H9 (cell line): ENCODE data around the gene TSPAN2. TPM values are rescaled to one million over a fixed set of nuclear protein-coding genes. Genes with fewer than 3 reads are reported as not detected.

Source experiments
- DNase-seq: peaks from one replicate; pipeline ENCODE4 v3.0.0-alpha.2; 2017
- H2AFZ ChIP-seq: one replicate; pipeline ENCODE4 v1.6.1; 2013; ENCODE audit warnings: mild to moderate bottlenecking, low read length, control low read depth, moderate library complexity
- H2AK5ac ChIP-seq: 2 replicates; pipeline ENCODE4 v1.6.1; 2013; ENCODE audit warnings: low read length, control low read depth, mixed read lengths; ENCODE audit not compliant: insufficient read length
- H2BK120ac ChIP-seq: one replicate; pipeline ENCODE4 v1.6.1; 2013; ENCODE audit warnings: low read depth, mild to moderate bottlenecking, low read length, control low read depth, inconsistent platforms; ENCODE audit not compliant: poor library complexity, severe bottlenecking
- H2BK12ac ChIP-seq: 2 replicates; pipeline ENCODE4 v1.6.1; 2013; ENCODE audit warnings: low read length, control low read depth, mixed read lengths, low read depth; ENCODE audit not compliant: insufficient read length
- H2BK15ac ChIP-seq: 2 replicates; pipeline ENCODE4 v1.6.1; 2013; ENCODE audit warnings: low read depth, low read length, control low read depth
- H2BK20ac ChIP-seq: one replicate; pipeline ENCODE4 v1.6.1; 2013; ENCODE audit warnings: low read depth, mild to moderate bottlenecking, low read length, control low read depth, inconsistent platforms; ENCODE audit not compliant: poor library complexity, severe bottlenecking
- H2BK5ac ChIP-seq: 2 replicates; pipeline ENCODE4 v1.6.1; 2013; ENCODE audit warnings: low read length, control low read depth, mixed read lengths; ENCODE audit not compliant: insufficient read length
- H3K14ac ChIP-seq: 2 replicates; pipeline ENCODE4 v1.6.1; 2013; ENCODE audit warnings: low read length, control low read depth; ENCODE audit not compliant: insufficient read depth
- H3K18ac ChIP-seq: 2 replicates; pipeline ENCODE4 v1.6.1; 2013; ENCODE audit warnings: low read depth, mild to moderate bottlenecking, mixed read lengths, low read length, control low read depth; ENCODE audit not compliant: insufficient read length
- H3K23ac ChIP-seq: 2 replicates; pipeline ENCODE4 v1.6.1; 2013; ENCODE audit warnings: low read length, control low read depth, mixed read lengths, low read depth; ENCODE audit not compliant: insufficient read length
- H3K23me2 ChIP-seq: 2 replicates; pipeline ENCODE4 v1.6.1; 2013; ENCODE audit warnings: low read depth, mild to moderate bottlenecking, mixed read lengths, low read length, control low read depth; ENCODE audit not compliant: insufficient read length, poor library complexity, severe bottlenecking
- H3K27ac ChIP-seq: 2 replicates; pipeline ENCODE4 v1.5.1; 2013; ENCODE audit warnings: low read length, control low read depth, mixed read lengths, low read depth; ENCODE audit not compliant: insufficient read length
- H3K27me3 ChIP-seq: 2 replicates; pipeline ENCODE4 v1.6.1; 2013; ENCODE audit warnings: low read length, control low read depth, inconsistent platforms; ENCODE audit not compliant: insufficient read depth
- H3K4ac ChIP-seq: 2 replicates; pipeline ENCODE4 v1.6.1; 2013; ENCODE audit warnings: low read depth, mild to moderate bottlenecking, control low read depth, inconsistent platforms, low read length, moderate library complexity
- H3K4me1 ChIP-seq: 2 replicates; pipeline ENCODE4 v1.6.1; 2013; ENCODE audit warnings: low read length, control low read depth, inconsistent platforms; ENCODE audit not compliant: insufficient read depth
- H3K4me2 ChIP-seq: 2 replicates; pipeline ENCODE4 v1.6.1; 2013; ENCODE audit warnings: low read length, control low read depth, mixed read lengths; ENCODE audit not compliant: insufficient read length, insufficient read depth
- H3K56ac ChIP-seq: 2 replicates; pipeline ENCODE4 v1.6.1; 2013; ENCODE audit warnings: low read depth, mild to moderate bottlenecking, mixed read lengths, low read length, control low read depth; ENCODE audit not compliant: insufficient read length
- H3K79me1 ChIP-seq: 2 replicates; pipeline ENCODE4 v1.6.1; 2013; ENCODE audit warnings: low read depth, mild to moderate bottlenecking, moderate library complexity, low read length, control low read depth, inconsistent platforms; ENCODE audit not compliant: insufficient read depth, poor library complexity, severe bottlenecking
- H3K79me2 ChIP-seq: 2 replicates; pipeline ENCODE4 v1.6.1; 2013; ENCODE audit warnings: low read length, control low read depth, inconsistent platforms; ENCODE audit not compliant: insufficient read depth
- H3K9ac ChIP-seq: 2 replicates; pipeline ENCODE4 v1.6.1; 2013; ENCODE audit warnings: low read length, control low read depth, mixed read lengths; ENCODE audit not compliant: insufficient read length; ENCODE audit errors: extremely low read depth
- H3K9me3 ChIP-seq: one replicate; pipeline ENCODE4 v1.6.1; 2013; ENCODE audit warnings: low read depth, low read length, inconsistent platforms; ENCODE audit not compliant: control insufficient read depth
- H3T11ph ChIP-seq: one replicate; pipeline ENCODE4 v1.6.1; 2013; ENCODE audit warnings: mild to moderate bottlenecking, low read length, control low read depth, inconsistent platforms
- H4K20me1 ChIP-seq: one replicate; pipeline ENCODE4 v1.6.1; 2013; ENCODE audit not compliant: control insufficient read depth, insufficient read length, insufficient read depth
- H4K5ac ChIP-seq: 2 replicates; pipeline ENCODE4 v1.6.1; 2013; ENCODE audit warnings: low read depth, mild to moderate bottlenecking, mixed read lengths, low read length, control low read depth; ENCODE audit not compliant: insufficient read length
- H4K8ac ChIP-seq: replicated peaks from 2 replicates; pipeline ENCODE4 v1.6.1; 2013; ENCODE audit warnings: low read length, control low read depth, mixed read lengths, low read depth; ENCODE audit not compliant: insufficient read length
- H4K91ac ChIP-seq: 2 replicates; pipeline ENCODE4 v1.6.1; 2013; ENCODE audit warnings: low read depth, mild to moderate bottlenecking, moderate library complexity, mixed read lengths, low read length, control low read depth; ENCODE audit not compliant: insufficient read length
- H3K27ac Mint-ChIP-seq, 3 experiments: 2 replicates in 2 of 3; 3 replicates in 1 of 3; pipeline ENCODE4 v1.8.0; 2020 to 2021; ENCODE audit warnings: mixed read lengths in 3 of 3, mild to moderate bottlenecking in 1 of 3, moderate library complexity in 1 of 3
- H3K27me3 Mint-ChIP-seq: 2 replicates; pipeline ENCODE4 v1.8.0; 2021; ENCODE audit warnings: low read depth, mild to moderate bottlenecking, moderate library complexity, mixed read lengths
- H3K36me3 Mint-ChIP-seq, 3 experiments: 2 replicates in 2 of 3; 3 replicates in 1 of 3; pipeline ENCODE4 v1.8.0; 2020 to 2021; ENCODE audit warnings: low read depth in 3 of 3, mixed read lengths in 3 of 3; ENCODE audit not compliant: insufficient read depth in 1 of 3
- H3K4me1 Mint-ChIP-seq, 2 experiments: 2 replicates each; pipeline ENCODE4 v1.8.0; 2020; ENCODE audit warnings: mixed read lengths in 2 of 2
- H3K4me3 Mint-ChIP-seq, 2 experiments: 2 replicates in 1 of 2; 3 replicates in 1 of 2; pipeline ENCODE4 v1.8.0; 2020 to 2021; ENCODE audit warnings: mild to moderate bottlenecking in 2 of 2, mixed read lengths in 2 of 2, moderate library complexity in 1 of 2
- H3K9me3 Mint-ChIP-seq, 2 experiments: 2 replicates in 1 of 2; 3 replicates in 1 of 2; pipeline ENCODE4 v1.8.0; 2020; ENCODE audit warnings: mild to moderate bottlenecking in 2 of 2, mixed read lengths in 2 of 2, moderate library complexity in 1 of 2
- CTCF ChIP-seq: fragments of 200-600 bp; sonication (generic); conservative IDR thresholded peaks from 3 replicates; pipeline ENCODE4 v1.8.0; 2021; ENCODE audit warnings: antibody characterized with exemption, mild to moderate bottlenecking
- WGBS: extraction: QIAGEN DNeasy Blood & Tissue Kit; methylation state at CpG from one replicate; pipeline ENCODE4 v1.1.7; 2013; ENCODE audit warnings: missing lambda C conversion rate, low lambda C conversion rate, mixed read lengths; ENCODE audit not compliant: insufficient read length; ENCODE audit errors: extremely low coverage; 5-methylcytosine and 5-hydroxymethylcytosine counted together
- total RNA-seq: library from RNA; stranded (reverse); gene quantifications from 2 replicates; pipeline ENCODE4 v1.2.1, GENCODE V29; 2021

Gene TSPAN2
- total RNA-seq, 1 experiment from 2014 or later, result 10.8 TPM

GRCh38 chr1:115123116-115123515 lies 33.8 kb upstream of the TSPAN2 start:
- Histone ChIP-seq H4K20me1 (no peaks in the 10 kb centered on the region), H3K79me1 (no peaks in the 10 kb centered on the region), H3K23ac (no peak overlapping the region), H3K18ac (no peak overlapping the region), H3K9me3 (peaks cover 5% of the 10 kb centered on the region), H3K4ac (no peak overlapping the region), H3K23me2 (no peaks in the 10 kb centered on the region), H2BK120ac (no peak overlapping the region), H3T11ph (no peak overlapping the region), H3K27ac (no peak overlapping the region), H3K9ac (no peak overlapping the region), H2BK15ac (no peak overlapping the region), H3K4me1 (no peaks in the 10 kb centered on the region), H3K27me3 (no peaks in the 10 kb centered on the region), H2BK5ac (no peak overlapping the region), H2BK20ac (no peak overlapping the region), H3K79me2 (no peaks in the 10 kb centered on the region), H4K8ac (no peak overlapping the region), H4K91ac (no peak overlapping the region), H4K5ac (no peak overlapping the region), H2AFZ (no peak overlapping the region), H2BK12ac (no peak overlapping the region), H3K4me2 (no peak overlapping the region), H3K56ac (no peak overlapping the region), H2AK5ac (no peak overlapping the region), H3K14ac (no peak overlapping the region)
- no peak for TF ChIP-seq CTCF
- no peak overlapping the region; a peak in 1 of 7 replicates for H3K27ac Mint-ChIP-seq
- peaks cover 24 to 29% of the 10 kb centered on the region in 2 experiments for H3K9me3 Mint-ChIP-seq
- H3K4me3 Mint-ChIP-seq, result no peak overlapping the region
- 0 out of 4 replicates have a peak, but pooled peaks cover 0 to 3% of the 10 kb centered on the region in 2 experiments for H3K4me1 Mint-ChIP-seq
- H3K27me3 Mint-ChIP-seq, result no peaks in the 10 kb centered on the region; the same call in none of the 2 replicates
- DNase-seq, result no peak
- H3K36me3 Mint-ChIP-seq, result peaks cover 6 to 19% (median 11%) of the 10 kb centered on the region in 3 experiments; a peak in 6 of 7 replicates
- no CpG with 5 or more reads among the region's 3 CpGs for WGBS
